Measurements from ENCODE around the gene MRPS16. TPM values are rescaled to one million over a fixed set of nuclear protein-coding genes. Genes with fewer than 3 reads are reported as not detected.
A peak's percentile ranks its signal among the peaks of the same experiment; 100 is the strongest.

MRPS16 gene
- total and polyA plus RNA-seq, 9 of the 15 experiments (the other 6 are each of a cell fraction or from before 2014, with no cell fraction given): 65.0 to 239 (median 146) TPM

GRCh38 chr10:73252445-73253224, at the start of gene MRPS16 (continued):
- TF ChIP-seq RAD21 (CRISPR knock-in tag; conservative IDR thresholded peaks at IDR 0.05 in 1 of 2, IDR thresholded peaks at IDR 0.05 in 1 of 2): no peak
- 0 out of 2 replicates have a peak, but pooled peaks have one; percentile 34 for TF ChIP-seq CBX5 (IDR thresholded peaks at IDR 0.05; ENCODE audit: borderline replicate concordance, low read depth)
- TF ChIP-seq ZNF583 (CRISPR knock-in tag; IDR thresholded peaks at IDR 0.05): 0 out of 2 replicates have a peak, but pooled peaks have one; percentile 2
- peak in 1 of 2 experiments; percentile 75; a peak in 1 of 4 replicates for TF ChIP-seq ZMIZ1 (IDR thresholded peaks at IDR 0.05; ENCODE audit: low read depth in 2 of 2, low read length in 2 of 2)
- no peak for TF ChIP-seq NR0B1 (IDR thresholded peaks at IDR 0.05; ENCODE audit: partially characterized antibody)
- peak; percentile 67 to 82 for TF ChIP-seq E2F6 (IDR thresholded peaks at IDR 0.05; ENCODE audit: borderline replicate concordance in 1 of 2, extremely low read depth in 1 of 2, insufficient read depth in 1 of 2, insufficient read length in 1 of 2, low read depth in 1 of 2, low read length in 1 of 2, poor library complexity in 1 of 2, severe bottlenecking in 1 of 2)
- TF ChIP-seq HNRNPL (IDR thresholded peaks at IDR 0.05; ENCODE audit: low read depth, low read length): no peak
- peak; percentile 63; the same call in 1 of the 2 replicates for TF ChIP-seq ERF (CRISPR knock-in tag; IDR thresholded peaks at IDR 0.05)
- TF ChIP-seq ZNF133 (CRISPR knock-in tag; IDR thresholded peaks at IDR 0.05): 0 out of 2 replicates have a peak, but pooled peaks have one; percentile 43
- TF ChIP-seq ARID2 (IDR thresholded peaks at IDR 0.05): no peak
- TF ChIP-seq ZNF347 (CRISPR knock-in tag; IDR thresholded peaks at IDR 0.05; ENCODE audit: low read depth): 0 out of 2 replicates have a peak, but pooled peaks have one; percentile 23
- TF ChIP-seq SAFB (IDR thresholded peaks at IDR 0.05; ENCODE audit: borderline replicate concordance, low read depth, low read length): no peak
- 0 out of 2 replicates have a peak, but pooled peaks have one; percentile 36 for TF ChIP-seq CREB3 (tag; conservative IDR thresholded peaks at IDR 0.05; ENCODE audit: low read depth)
- no peak for TF ChIP-seq NFE2L1 (tag; IDR thresholded peaks at IDR 0.05; ENCODE audit: borderline replicate concordance, low read depth)
- TF ChIP-seq FOXJ3 (CRISPR knock-in tag; IDR thresholded peaks at IDR 0.05): no peak
- peak; percentile 88 for TF ChIP-seq TBP (optimal IDR thresholded peaks at IDR 0.05; ENCODE audit: low read depth, low read length)
- TF ChIP-seq ZNF12 (CRISPR knock-in tag; IDR thresholded peaks at IDR 0.05): peak; percentile 70; the same call in 1 of the 2 replicates
- peak; percentile 95 for TF ChIP-seq POLR2B (IDR thresholded peaks at IDR 0.05; ENCODE audit: low read depth, partially characterized antibody)
- peak; percentile 39; the same call in 1 of the 2 replicates for TF ChIP-seq SOX6 (IDR thresholded peaks at IDR 0.05)
- TF ChIP-seq SMARCA4 (IDR thresholded peaks at IDR 0.05): peak; percentile 41; the same call in 1 of the 2 replicates
